CD4-positive, alpha-beta T cell treated with Interleukin-4 for 1 hour (primary cell): Measurements from ENCODE around the gene FAM20C.
A peak's percentile ranks its signal among the peaks of the same experiment; 100 is the strongest.

Experiments used
- DNase-seq, 2 donors: peaks; one replicate each; pipeline ENCODE4 v3.0.0-alpha.2; 2020 to 2022

Gene FAM20C

DNA sequence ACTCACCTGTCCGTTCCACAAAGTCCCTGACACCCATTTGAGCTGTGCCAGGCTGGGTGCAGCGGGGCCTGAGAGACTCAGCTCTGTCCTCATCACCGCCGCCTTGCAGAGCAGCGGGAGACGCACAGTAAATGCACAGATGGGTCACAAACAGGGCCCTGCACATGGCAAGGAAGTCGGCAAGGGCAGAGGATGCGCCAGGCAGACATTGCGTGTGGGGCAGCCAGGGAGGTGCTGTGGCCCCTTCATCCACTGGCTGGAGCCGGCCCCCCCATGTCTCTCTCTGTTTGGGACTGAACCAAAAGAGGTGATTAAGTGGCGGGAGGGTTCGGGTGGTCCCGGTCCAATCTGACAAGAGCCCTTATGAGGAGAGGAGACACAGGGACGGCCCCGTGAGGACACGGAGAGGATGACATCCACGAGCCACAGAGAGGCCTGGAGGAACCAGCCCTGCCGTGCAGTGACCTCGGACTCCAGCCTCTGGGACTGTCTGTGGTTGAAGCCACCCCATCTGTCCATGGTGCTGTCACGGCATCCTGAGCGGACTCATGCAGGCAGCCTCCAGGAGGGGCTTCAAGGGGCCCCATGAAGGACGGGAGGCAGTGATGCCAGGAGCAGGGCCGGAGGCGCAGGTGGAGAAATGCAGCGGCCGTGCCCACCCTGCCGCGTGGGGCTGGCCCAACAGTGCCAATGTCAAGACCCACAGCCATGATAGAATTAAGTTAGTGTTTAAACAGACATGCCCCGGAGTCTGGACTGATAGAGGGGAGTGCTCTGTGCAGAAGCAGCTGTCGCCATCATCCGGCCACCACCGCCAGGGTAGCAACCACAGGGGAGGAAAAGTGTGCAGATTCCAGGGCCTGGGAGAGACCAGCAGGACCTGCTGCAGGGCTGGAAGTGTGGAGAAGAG, 69.2 kb downstream of the FAM20C start:
- DNase-seq = no peak

DNA sequence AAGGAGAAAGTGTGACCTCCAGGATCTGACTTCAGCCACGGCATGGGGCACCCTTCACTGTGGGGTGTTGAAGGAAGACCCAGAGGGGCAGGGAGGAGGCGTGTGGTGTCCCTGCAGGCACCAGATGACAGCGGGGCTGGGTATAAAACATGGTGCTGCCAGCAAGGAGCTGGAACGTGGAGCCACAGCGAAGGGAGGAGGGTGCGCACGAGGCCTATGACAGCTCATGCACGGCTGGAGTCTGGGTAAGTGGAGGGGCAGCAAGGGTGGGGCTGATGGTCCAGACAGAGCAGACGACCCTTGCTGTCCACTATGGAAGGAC, 69.8 kb downstream of the FAM20C start:
- no peak for DNase-seq

DNA sequence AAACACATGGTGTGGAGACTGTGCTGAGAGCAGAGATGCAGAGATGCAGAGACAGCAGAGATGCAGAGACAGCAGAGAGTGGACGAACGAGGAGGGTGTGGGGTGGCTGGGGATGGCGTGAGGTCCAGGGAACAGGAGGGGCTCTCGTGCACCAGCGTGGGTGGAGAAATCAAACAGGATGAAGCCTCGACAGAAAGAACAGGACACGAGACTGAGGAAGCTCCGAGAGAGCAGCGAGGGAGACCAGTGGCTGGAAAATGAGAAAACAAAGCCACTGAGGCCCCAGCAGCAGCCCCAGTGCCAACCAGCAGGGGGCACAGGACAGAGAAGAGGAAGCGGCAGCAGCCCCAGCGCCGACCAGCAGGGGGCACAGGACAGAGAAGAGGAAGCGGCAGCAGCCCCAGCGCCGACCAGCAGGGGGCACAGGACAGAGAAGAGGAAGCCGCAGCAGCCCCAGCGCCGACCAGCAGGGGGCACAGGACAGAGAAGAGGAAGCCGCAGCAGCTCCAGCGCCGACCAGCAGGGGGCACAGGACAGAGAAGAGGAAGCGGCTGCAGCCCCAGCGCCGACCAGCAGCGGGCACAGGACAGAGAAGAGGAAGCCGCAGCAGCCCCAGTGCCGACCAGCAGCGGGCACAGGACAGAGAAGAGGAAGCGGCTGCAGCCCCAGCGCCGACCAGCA, 70.4 kb downstream of the FAM20C start:
- DNase-seq = peak; percentile 53 to 54

DNA sequence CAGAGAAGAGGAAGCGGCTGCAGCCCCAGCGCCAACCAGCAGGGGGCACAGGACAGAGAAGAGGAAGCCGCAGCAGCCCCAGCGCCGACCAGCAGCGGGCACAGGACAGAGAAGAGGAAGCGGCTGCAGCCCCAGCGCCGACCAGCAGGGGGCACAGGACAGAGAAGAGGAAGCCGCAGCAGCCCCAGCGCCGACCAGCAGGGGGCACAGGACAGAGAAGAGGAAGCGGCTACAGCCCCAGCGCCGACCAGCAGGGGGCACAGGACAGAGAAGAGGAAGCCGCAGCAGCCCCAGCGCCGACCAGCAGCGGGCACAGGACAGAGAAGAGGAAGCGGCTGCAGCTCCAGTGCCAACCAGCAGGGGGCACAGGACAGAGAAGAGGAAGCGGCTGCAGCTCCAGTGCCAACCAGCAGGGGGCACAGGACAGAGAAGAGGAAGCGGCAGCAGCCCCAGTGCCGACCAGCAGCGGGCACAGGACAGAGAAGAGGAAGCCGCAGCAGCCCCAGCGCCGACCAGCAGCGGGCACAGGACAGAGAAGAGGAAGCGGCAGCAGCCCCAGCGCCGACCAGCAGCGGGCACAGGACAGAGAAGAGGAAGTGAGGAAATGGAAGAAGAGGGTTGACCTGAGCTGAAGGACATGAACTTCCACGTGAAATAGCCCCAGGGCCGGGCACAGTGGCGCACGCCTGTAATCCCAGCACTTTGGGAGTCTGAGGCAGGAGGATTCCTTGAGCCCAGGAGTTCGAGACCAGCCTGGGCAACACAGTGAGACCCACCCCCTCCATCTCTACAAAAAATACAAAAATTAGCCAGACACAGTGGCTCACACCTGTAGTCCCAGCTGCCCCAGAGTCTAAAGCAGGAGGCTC, 71.3 kb downstream of the FAM20C start:
- peak; percentile 31 to 73 for DNase-seq

- no peak for DNase-seq
Measured at GRCh38 chr7:264541-265191, 72.3 kb downstream of the FAM20C start.

GRCh38 chr7:265192-265997, 73.0 kb downstream of the FAM20C start:
- no peak for DNase-seq

DNA sequence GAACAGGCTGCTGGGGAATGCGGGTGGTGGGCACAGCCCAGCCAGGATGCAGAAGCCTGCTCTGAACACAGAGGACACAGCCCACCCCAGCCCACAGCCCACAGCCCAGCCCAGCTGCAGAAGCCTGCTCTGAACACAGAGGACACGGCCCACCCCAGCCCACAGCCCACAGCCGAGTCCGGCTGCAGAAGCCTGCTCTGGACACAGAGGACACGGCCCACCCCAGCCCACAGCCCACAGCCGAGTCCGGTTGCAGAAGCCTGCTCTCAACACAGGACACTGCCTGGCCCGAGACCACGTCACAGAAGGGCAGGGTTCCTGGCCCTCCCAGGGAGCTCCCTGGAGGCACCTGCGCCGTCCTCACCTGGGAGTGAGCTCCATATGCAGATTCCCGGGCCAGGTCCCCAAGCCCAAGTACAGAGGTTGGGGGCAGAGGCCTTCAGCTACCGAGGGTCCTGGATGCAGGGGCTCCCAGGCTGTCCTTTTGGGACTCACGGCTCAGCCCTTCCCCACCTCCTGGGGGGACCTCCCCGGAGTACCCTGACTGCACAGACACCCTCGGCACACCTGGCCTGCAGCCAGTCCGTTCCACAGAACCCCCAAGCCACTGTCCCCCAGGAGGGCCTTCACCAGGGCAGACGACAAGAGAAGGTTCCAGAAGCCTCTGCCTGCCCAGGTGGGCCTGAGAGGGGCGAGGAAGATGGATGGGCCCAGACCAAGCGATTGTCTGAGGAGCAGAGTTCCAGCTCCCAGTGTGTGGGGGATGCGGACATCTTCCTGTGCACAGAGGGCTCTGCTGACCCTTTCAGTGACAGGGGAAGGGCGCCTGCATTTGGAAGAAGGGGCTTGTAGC, 73.9 kb downstream of the FAM20C start:
- DNase-seq = no peak

GRCh38 chr7:266851-267840, 74.8 kb downstream of the FAM20C start:
- no peak for DNase-seq

- DNase-seq = no peak
Measured at GRCh38 chr7:268991-269390, 76.6 kb downstream of the FAM20C start.

GRCh38 chr7:269721-270120, 77.3 kb downstream of the FAM20C start:
- DNase-seq = no peak

DNA sequence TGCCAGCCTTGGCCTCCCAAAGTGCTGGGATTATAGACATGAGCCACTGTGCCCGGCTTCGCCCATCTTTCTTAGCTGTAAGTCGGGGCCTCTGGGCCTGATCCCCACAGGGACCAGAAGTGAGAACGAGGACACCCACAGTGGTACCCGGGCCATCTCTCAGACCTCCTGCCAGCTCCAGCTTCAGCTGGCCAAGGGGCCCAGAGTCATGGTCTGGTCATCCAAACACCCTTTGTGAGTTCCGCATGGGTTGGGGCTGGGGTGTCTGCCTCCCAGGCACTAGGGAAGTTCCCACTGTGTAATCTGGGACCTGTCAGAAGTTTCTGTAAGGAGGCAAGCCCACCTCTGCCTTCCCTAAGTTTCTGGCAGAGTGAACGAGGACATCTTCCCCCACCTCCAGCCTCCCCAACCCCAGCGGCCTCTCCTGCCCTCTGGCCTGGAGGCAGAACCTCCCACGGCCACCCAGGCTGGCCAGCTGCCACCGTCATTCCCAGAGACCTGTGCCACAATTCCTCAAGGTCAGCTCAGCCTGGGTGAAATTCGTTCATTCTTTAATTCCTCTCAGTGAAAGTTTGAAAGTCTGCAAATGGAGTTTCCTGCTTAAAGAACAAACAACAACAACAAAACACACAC, 78.1 kb downstream of the FAM20C start:
- no peak for DNase-seq

DNA sequence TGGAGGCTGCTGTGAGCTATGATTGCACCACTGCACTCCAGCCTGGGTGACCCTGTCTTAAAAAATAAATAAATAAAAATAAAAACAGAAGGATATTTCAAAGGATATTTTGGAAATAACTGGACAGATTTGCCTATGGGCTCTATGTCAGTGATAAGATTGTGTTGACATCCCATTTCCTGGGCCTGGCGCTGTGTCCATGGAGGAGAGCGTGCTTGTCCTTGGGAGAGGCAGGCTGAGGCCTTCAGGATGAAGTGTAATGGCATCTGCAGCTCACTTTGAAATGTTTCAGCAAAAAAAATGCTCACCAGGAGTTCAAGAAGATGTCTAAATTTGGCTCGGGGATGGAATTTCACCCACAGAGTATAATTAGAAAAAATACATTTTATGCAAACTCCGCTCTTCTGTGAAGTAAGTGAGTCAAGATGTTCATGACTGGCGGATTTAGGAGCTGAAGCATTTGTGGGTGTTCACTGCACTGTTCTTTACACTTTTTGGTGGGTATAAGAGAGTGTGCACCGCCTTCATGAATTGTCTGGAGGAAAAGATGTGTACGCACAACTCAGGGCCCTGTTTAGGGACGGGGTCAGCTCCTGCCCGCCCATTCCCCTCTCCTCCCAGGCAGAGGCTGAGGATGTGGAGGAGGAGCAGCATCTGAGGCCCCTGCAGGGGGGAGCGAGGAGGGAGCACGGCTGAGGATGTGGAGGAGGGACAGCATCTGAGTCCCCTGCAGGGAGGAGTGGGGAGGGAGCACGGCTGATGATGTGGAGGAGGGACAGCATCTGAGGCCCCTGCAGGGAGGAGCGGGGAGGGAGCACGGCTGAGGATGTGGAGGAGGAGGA, 79.1 kb downstream of the FAM20C start:
- DNase-seq = no peak

- no peak for DNase-seq
Measured at GRCh38 chr7:272108-272615, 79.8 kb downstream of the FAM20C start.

DNA sequence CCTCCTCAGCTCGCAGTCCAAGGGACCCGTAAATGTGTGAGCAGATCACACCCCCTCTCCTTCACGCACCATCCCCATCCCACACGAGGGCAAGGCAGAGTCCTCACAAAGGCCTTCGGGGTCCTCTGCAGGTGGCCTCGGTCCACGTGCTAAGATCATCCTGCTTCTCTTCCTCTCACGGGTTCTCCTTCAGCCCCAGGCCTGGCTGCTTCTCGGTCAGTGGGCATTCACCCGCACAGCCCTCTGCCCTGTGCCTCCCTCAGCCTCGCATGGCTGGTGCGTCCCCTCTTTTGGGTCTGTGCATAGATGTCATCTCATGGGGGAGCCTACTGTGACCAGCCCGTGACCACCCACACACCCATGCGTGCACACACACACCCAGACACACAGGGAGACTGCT, 80.3 kb downstream of the FAM20C start:
- DNase-seq = no peak

GRCh38 chr7:273327-273726, 81.0 kb downstream of the FAM20C start:
- DNase-seq = no peak

DNA sequence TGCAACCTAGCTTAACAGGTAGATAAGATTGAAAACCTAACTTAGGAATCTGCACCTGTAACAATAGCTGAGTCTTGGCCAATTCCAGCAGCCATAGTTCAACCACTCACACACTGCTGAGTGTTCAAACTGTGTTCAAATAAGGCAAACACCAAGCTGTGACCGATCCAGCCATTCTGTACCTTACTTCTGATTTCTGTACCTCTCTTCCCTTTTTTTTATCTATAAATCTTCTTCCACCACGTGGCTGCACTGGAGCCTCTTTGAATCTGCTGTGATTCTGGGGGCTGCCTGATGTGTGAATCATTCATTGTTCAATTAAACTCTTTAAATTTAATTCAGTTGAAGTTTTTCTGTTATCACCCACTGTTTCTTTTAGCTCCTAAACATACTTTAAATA, 81.9 kb downstream of the FAM20C start:
- DNase-seq = no peak

DNA sequence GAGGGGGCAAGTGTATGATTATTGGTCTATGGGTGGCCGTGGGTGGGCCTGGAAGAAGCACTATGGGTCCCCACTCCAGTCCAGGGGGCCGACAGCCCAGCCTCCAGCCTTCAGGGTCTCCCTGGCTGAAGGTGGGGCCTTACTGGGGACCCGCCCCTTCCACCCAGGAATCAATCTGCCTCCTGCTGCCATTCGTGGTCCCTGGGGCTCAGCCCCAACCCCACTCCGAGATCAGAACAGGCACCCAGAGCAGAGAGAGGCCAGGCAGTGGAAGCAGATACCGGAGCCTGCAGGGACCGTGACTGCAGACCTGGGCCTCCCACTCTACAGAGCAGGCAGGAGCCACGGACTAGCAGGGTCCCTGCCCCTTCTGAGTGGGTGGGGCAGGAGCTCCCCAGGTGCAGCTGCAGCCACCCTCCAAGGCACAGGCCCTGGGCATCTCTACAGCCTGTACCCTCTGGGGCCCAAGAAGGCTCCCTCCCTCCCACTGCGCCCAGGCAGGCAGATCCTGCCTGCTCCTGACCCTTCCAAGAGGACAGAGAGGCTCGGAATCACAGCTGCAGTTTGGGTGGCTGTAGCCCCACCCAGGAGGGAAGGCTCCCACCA, 84.0 kb downstream of the FAM20C start:
- DNase-seq = no peak

- no peak for DNase-seq
Measured at GRCh38 chr7:277228-277627, 84.9 kb downstream of the FAM20C start.
